H54 (cell line): Measurements from ENCODE around the gene ERCC6L2.

Experiments
- DNase-seq: peaks from one replicate; pipeline ENCODE4 v3.0.0; 2011; ENCODE audit warnings: low spot score, mixed read lengths; ENCODE audit not compliant: insufficient read length
- FAIRE-seq: peaks from 3 replicates; lab custom pipeline; 2011; peaks lifted over from hg19 to GRCh38; lab: Jason Lieb, UNC
- POLR2A ChIP-seq: IDR thresholded peaks from 2 replicates; pipeline ENCODE4 v1.6.1; 2011; ENCODE audit warnings: low read depth, mild to moderate bottlenecking, low read length

The ERCC6L2 gene

DNA sequence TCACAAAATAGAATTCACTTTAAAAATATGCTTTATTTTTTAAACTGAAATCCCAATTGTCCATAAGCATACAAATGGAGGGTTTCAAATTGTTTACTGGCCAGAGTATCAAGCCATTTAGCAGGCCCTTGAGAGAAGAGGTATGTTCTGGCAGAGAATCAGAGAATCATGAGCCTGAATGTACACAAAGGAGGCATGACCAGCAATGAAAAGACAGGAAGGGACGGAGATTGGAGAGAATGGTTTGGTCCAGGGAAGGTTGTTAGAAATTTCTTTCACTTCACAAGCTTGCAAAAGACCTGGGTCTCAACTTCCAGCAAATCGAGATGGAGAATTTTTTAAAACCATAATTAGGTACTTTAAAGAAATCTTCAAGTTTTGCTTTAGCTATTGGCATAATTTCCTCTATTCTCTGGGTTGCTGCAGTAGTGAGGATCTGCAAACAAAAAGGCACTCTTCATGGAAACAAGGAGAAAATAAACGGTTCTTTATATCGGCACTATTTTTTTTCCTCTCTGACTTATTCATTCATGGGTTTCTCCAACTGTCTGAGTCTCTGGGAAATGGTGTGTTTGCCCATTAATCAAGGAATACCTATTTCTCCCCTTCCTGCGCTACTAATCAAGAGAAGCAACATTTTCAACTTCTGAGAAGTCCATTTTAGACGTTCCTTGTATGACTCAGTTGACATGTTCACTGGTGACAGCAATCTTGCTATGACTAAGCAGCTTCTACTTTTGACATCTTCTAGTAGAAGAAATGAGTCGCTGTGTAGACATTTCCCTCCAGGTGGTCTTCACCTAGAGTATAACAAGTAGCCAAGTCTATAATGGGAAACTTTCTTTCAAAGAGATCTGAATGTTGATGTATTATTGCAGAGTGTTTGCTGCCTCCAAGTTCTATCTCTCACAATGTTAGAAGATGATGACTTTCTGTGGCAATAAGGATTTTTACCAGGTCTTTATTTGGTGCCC lies 23.1 kb upstream of the ERCC6L2 start:
- peak; percentile 100 for FAIRE-seq

DNA sequence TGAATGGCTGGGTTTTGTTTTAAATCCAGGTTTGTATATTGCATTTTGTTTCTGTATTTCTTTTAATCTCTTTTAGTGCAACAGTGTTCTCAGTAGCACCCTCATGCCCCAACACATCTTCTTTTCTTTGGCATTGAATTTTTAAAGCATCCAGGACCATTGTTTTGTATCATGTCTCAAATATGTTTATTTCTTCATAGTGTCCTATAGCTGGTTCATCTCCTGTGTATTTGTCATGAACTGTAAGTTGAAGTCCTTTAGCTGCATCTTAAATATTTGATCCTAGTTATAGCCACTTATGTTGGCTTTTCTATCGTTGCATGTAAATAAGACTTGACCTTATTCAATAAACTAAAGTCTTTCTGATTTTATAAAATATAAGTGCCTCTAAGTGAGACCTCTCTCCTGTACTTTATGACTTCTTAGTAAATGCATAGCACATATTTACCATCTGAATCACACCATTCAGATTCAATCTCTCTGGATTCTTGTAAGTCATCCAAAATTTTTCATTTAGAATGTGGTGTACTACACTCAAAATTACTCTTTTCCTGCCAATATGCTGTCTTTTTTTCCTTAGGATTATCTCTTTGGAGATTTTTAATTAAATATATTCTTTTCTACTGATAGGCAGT lies 21.0 kb upstream of the ERCC6L2 start:
- no peak for FAIRE-seq
- TF ChIP-seq POLR2A: no peak

More for the DNA sequence above, 23.1 kb upstream of the ERCC6L2 start:
- peak; percentile 41 for DNase-seq
- no peak for TF ChIP-seq POLR2A

DNA sequence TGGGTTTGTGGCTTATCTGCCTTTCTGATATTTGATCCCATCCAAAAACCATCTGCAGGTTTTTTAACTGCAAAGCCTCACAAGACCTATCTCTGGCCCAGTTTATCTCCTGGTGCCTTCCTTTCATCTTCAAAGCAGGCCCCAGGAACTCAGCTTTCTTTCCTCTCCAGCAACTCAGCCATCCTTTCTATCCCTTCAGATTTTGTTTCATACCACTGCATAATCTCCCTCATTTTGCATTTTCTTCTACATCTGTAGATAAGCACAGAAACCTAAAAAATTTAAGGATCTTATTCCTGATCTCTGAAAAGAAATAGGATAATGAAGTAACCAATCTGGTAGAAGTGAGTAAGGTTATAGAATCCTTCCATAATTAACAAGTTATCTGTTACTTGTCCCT lies 19.5 kb upstream of the ERCC6L2 start:
- TF ChIP-seq POLR2A: no peak

More for the DNA sequence above, 21.0 kb upstream of the ERCC6L2 start:
- peak; percentile 38 for DNase-seq

DNA sequence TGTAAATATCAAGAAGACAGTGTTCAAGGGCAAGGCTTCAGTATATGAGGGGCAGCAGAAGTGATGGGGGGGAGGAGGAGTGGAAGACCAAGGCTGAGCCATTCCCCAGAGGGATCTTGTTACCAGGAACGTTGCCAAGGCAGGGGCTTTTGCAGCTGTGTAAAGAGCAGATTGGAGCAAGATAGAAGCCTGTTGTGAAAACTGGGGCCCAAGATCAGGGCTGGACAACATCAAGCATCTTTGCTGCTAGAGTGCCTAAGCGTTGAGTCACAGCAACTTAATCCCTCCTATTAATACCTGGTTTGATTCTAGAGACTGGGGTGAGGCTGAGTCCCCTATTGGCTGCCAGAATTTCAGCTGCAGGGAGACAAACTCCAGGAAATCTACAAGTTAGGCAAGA lies 18.4 kb upstream of the ERCC6L2 start:
- DNase-seq (no peak), FAIRE-seq (peak; percentile 100)
- no peak for TF ChIP-seq POLR2A

More for the DNA sequence above, 19.5 kb upstream of the ERCC6L2 start:
- FAIRE-seq (no peak), DNase-seq (no peak)

DNA sequence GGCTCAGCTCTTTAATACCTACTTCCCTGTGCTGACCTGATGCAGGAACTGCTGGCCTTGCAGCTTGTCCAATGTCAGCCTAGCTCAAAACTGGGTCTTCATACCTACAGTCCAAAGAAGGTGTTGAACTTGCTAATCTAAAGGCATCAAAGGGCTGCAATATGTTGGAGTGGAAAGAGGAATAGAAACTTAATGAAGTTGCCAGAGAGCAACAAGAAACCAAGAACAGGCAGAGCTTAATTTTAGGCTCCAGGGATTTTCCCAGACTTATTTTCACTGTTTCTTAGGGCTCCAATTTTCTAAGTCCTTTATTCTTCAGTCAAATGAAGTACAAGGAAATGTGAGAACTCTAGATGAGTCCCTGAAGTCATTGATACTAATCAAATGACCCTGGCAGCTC lies 17.6 kb upstream of the ERCC6L2 start:
- TF ChIP-seq POLR2A: no peak
- DNase-seq (no peak), FAIRE-seq (no peak)

DNA sequence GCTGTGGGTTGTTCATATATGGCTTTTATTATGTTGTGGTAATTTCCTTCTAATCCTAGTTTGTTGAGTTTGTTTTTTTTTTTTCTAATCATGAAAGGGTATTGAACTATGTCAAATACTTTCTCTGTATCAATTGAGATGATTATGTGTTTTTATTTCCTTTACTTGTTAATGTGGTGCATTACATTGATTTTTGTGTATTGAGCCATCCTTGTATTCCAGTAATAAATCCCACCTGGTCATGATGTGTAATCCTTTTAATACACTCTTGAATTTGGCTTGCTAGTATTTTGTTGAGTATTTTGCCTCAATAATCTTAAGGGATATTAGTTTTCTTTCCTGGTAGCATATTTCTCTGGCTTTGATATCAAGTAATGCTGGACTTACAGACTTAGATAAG lies 13.1 kb upstream of the ERCC6L2 start:
- DNase-seq (no peak), FAIRE-seq (no peak)
- TF ChIP-seq POLR2A: no peak

DNA sequence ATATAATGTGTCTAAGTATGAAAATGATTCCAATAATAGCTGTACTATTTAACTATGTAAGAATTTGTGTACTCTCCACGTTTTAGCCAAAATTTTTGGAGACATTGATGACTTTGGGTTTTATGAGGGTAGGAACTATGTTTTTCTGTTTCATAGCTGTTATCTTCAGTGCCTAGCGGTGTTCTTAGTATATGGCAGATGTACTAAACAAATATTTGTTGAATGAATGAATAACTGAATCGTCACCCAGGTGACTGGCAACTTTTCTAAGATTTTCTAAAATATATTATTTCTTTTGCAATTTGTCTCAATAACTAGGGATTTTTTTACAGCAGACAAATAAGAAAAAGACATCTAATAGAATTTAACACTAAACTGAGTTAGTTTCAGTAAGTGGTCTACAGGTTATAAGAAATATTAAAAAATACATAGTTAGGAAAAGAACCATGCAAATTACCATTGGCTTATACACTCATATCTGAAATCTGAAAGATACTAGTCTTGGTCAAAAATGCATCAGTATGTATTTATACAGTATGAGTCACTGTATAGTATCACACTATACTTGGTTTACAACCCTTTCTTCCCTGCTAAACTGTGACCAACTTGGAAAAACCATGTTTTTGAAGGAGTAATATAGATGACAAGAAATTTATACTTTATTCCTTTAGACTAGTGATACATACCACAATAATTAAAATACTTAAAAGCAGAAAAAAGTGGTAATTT lies 10.5 kb upstream of the ERCC6L2 start:
- peak; percentile 93 for FAIRE-seq

DNA sequence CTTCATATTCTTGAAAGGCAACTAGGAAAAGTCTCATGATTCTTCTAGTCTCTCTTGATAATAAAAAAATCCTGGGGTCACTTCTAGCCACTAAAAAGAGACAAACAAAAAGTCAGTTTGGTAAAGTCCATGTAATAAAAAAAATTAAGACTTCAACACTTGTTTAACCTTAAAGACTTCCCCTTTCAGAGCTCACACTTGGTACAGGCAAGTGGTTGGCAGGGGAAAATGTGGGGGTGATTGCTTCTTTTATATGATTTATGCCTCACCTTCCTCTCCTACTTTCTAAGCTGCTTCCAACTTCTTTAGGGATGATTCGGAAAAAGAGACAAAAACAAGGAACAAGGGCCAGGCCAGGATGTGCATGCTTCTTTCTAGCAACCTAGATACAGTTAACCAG lies 5.1 kb upstream of the ERCC6L2 start:
- DNase-seq (no peak), FAIRE-seq (no peak)
- no peak for TF ChIP-seq POLR2A

More for the DNA sequence above, 10.5 kb upstream of the ERCC6L2 start:
- no peak for DNase-seq
- TF ChIP-seq POLR2A: no peak

DNA sequence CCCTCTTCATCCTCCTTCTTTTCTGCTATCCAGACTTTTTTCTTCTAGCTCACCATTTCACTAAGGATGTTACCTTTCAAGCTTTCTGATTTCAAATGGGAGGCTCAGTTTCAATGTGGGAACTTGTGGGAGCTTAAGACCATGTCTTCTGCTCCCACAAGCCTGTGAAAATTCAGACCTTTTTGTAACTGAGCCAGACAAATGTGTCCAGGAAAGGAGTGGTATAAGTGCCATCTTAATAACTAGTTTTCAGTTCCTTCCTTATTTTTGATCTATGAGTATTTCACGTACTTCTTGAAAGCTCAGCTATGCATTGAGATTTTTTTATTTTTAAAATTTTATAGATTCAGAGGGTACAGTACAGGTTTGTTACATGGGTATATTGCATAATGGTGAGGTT lies 4.6 kb upstream of the ERCC6L2 start:
- no peak for DNase-seq
- TF ChIP-seq POLR2A: no peak
- FAIRE-seq: peak; percentile 84

DNA sequence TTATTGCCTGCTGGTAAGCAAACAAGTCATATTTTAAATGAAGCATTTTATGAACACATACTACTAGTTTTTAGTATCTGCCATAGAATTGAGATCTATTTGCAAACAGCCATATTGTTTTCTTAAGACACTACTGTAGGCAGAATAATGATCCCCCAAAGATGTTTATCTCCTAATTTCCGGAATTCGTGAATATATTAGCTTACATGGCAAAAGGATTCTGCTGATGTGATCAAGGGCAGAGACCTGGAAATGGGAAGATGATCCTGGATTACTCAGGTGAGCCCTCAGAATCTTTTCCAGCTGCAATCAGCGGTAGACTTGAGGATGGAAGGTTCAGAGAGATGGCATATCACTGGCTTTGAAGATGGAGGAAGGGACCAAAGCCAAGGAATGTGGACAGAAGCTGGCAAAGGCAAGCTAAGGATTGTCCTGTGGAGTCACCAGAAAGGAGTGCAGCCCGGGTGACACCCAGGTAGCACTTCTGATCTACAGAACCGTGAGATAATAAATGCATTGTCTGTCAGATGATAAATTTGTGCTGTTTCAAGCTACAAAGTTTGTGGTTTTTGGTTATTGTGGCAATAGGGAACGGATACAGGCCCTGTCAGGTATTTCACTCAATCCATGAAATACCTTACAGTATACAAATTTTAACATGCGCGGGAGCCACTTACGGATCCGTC lies 1.0 kb upstream of the ERCC6L2 start:
- DNase-seq (no peak), FAIRE-seq (no peak)
- no peak for TF ChIP-seq POLR2A

DNA sequence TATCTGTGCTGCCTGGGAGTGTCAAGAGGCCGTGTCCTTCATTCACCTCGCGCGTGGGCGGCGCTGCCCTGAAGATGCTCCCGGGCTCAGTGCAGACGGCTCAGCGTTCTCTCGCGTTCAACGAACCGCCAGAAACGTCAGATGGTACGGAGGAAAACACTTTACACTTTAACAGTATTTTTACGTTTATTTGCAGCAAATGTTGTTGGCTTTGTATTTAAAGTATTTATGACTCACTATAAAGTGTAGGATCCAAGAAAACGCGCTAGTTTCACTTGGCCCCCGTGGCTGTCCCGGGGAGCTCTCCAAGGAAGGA lies 544 bp upstream of the ERCC6L2 start:
- TF ChIP-seq POLR2A: no peak; the same call in 1 of the 2 replicates
- no peak for DNase-seq
- FAIRE-seq: no peak

DNA sequence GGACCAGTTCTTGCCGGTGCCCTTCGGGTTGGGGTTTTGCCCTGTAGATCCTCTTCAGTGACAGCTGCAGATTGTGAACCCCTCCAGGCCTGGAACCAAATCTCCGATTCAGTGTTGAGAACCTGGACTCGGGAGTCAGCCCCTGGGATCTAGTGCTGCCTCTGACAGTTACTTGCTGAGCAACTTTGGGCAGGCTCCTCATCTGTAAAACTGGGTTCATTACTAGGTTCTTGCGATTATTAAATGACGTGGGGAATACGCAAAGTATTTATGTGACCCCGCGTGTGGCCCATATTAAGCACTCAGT lies 600 bp downstream of the ERCC6L2 start:
- no peak for TF ChIP-seq POLR2A
- DNase-seq (no peak), FAIRE-seq (no peak)

DNA sequence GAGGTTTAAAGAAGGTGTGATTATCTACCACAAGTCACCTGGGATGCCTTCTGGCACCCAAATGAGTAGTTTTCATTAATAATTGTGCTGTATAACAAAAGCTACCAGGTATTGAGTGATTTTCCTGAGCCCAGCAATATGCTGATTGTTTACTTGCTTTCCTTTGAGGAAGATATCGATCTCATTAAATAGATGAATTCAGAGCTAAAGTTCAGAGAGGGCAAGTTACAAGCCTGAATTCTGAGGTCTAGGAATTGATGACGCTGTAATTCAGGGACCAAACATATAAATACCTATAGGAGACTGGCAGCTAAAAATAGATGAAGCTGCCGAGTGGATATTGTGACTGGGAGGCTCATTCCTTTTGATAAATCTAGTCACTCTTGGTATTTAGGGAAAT lies 1.1 kb downstream of the ERCC6L2 start:
- TF ChIP-seq POLR2A: no peak
- FAIRE-seq (no peak), DNase-seq (no peak)

DNA sequence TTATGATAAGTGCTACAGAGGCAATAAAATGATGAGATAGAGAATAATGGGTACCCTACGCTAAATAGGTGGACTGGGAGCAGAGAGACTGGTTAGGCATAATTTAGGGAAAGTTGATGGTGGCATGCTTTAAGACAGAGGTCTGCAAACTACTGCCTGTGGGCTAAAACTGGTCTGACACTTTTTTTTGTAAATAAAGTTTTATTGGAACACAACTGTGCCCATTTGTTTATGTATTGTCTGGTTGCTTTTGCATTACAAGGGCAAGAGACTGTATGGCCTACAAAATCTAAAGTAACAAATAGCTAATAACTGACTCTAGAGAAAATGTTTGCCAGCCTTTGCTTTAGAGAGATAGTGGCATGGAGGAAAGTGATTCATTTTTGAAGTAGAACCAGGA lies 2.5 kb downstream of the ERCC6L2 start:
- DNase-seq (no peak), FAIRE-seq (peak; percentile 55)
- TF ChIP-seq POLR2A: no peak

DNA sequence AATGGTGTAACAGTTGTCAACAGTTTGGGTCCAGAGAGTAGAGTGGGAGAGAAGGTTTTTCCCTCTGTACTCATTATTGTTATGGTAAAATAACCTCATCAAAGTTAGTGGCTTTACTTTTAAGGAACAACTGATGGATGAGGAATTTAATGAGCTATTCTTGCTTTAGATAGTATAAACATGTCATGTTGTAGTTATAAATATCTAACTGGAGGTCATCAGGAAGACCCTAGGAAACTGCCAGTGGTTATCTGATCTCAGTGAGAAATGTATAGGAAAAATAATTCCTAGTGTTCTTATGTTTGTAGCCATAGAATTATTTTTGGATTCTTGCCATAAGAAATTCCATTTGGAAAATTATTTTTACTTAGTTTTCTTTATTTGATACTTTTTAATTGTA lies 4.1 kb downstream of the ERCC6L2 start:
- FAIRE-seq (peak; percentile 77), DNase-seq (no peak)
- TF ChIP-seq POLR2A: no peak
